HepG2 (cell line): ENCODE results near the gene SUN5. TPM values are rescaled to one million over a fixed set of nuclear protein-coding genes. Genes with fewer than 3 reads are reported as not detected.
A peak's percentile ranks its signal among the peaks of the same experiment; 100 is the strongest.

Experiments
- ATAD3A ChIP-seq: sonication (generic); formaldehyde crosslinking; IDR thresholded peaks from 2 replicates; pipeline ENCODE4 v1.4.0; 2020; ENCODE audit warnings: missing genetic modification reagents
- BORCS8-MEF2B ChIP-seq: sonication (generic); formaldehyde crosslinking; IDR thresholded peaks from 2 replicates; pipeline ENCODE4 v1.8.0; 2022; ENCODE audit warnings: mild to moderate bottlenecking, missing genetic modification reagents
- CEBPB ChIP-seq: IDR thresholded peaks from 2 replicates; pipeline ENCODE4 v1.6.1; 2011; ENCODE audit warnings: low read depth, low read length, improper control_type of control experiment, borderline replicate concordance
- MAFK ChIP-seq, 2 experiments: IDR thresholded peaks in 1 of 2; conservative IDR thresholded peaks in 1 of 2; 2 replicates each; pipeline ENCODE4 v1.6.1; 2011; ENCODE audit warnings: improper control_type of control experiment in 2 of 2, low read length in 2 of 2
- MBD4 ChIP-seq: IDR thresholded peaks from 2 replicates; pipeline ENCODE4 v1.6.1; 2012; ENCODE audit warnings: low read length, inconsistent platforms, borderline replicate concordance
- MLLT10 ChIP-seq: sonication (generic); formaldehyde crosslinking; IDR thresholded peaks from 2 replicates; pipeline ENCODE4 v1.4.0; 2020; ENCODE audit warnings: missing genetic modification reagents
- NFIB ChIP-seq: sonication (generic); formaldehyde crosslinking; IDR thresholded peaks from 2 replicates; pipeline ENCODE4 v1.9.0; 2021; ENCODE audit warnings: missing genetic modification reagents, mild to moderate bottlenecking, borderline replicate concordance
- PPARG ChIP-seq: conservative IDR thresholded peaks from 2 replicates; pipeline ENCODE4 v1.6.1; 2016; ENCODE audit warnings: missing biosample characterization, missing genetic modification reagents
- SCMH1 ChIP-seq: sonication (generic); formaldehyde crosslinking; IDR thresholded peaks from 2 replicates; pipeline ENCODE4 v1.9.0; 2021; ENCODE audit warnings: missing genetic modification reagents, mild to moderate bottlenecking, borderline replicate concordance
- SRSF9 ChIP-seq: fragments of 200-400 bp; formaldehyde crosslinking; IDR thresholded peaks from 2 replicates; pipeline ENCODE4 v1.6.1; 2018; ENCODE audit warnings: borderline replicate concordance, mild to moderate bottlenecking, low read depth, low read length; ENCODE audit not compliant: insufficient read depth, poor library complexity, severe bottlenecking
- U2AF2 ChIP-seq: fragments of 200-400 bp; formaldehyde crosslinking; IDR thresholded peaks from 2 replicates; pipeline ENCODE4 v1.6.1; 2017; ENCODE audit warnings: low read depth, mild to moderate bottlenecking, low read length
- ZNF577 ChIP-seq: sonication (generic); formaldehyde crosslinking; IDR thresholded peaks from 2 replicates; pipeline ENCODE4 v1.4.0; 2020; ENCODE audit warnings: mild to moderate bottlenecking, low read depth, missing genetic modification reagents, borderline replicate concordance
- ZNF607 ChIP-seq: sonication (generic); formaldehyde crosslinking; IDR thresholded peaks from 2 replicates; pipeline ENCODE4 v1.5.1; 2020; ENCODE audit warnings: missing genetic modification reagents, mild to moderate bottlenecking, borderline replicate concordance
- ZNF629 ChIP-seq: sonication (generic); formaldehyde crosslinking; conservative IDR thresholded peaks from 2 replicates; pipeline ENCODE4 v1.5.0; 2020; ENCODE audit warnings: missing genetic modification reagents
- ZNF777 ChIP-seq: sonication (generic); formaldehyde crosslinking; IDR thresholded peaks from 2 replicates; pipeline ENCODE4 v1.4.0; 2020; ENCODE audit warnings: missing genetic modification reagents
- ZSCAN30 ChIP-seq: sonication (generic); formaldehyde crosslinking; IDR thresholded peaks from 2 replicates; pipeline ENCODE4 v1.5.0; 2020; ENCODE audit warnings: mild to moderate bottlenecking, missing genetic modification reagents
- polyA plus RNA-seq, 8 experiments: library from polyadenylated mRNA; depleted of rRNA in 3 of 8; stranded (reverse) in 7 of 8; unstranded in 1 of 8; fragments of >200 nt; fragmentation: Illumina TruSeq in 4 of 8; extraction: Trizol in 4 of 8; gene quantifications; 2 replicates each; pipeline versions ENCODE4 v1.2.1 to v1.2.3, GENCODE V29; 2011 to 2016; ENCODE audit warnings: low read depth in 4 of 8, missing spikeins in 1 of 8, mixed read lengths in 1 of 8; ENCODE audit not compliant: insufficient read depth in 1 of 8
- total RNA-seq, 5 experiments: library from RNA; depleted of rRNA; stranded (reverse); fragments of >200 nt; fragmentation: Illumina TruSeq; extraction: Trizol; gene quantifications; 2 replicates each; pipeline ENCODE4 v1.2.3, GENCODE V29; 2016; ENCODE audit warnings: low read depth in 1 of 5
- TF ChIP-seq, protein P1 (sequence below): sonication (generic); formaldehyde crosslinking; IDR thresholded peaks from 2 replicates; pipeline ENCODE4 v1.5.0; 2020; ENCODE audit warnings: missing genetic modification reagents
- TF ChIP-seq, protein P2 (sequence below): IDR thresholded peaks from 2 replicates; pipeline ENCODE4 v1.6.1; 2016; ENCODE audit warnings: low read depth, borderline replicate concordance
- TF ChIP-seq, protein P3 (sequence below): sonication (generic); formaldehyde crosslinking; IDR thresholded peaks from 2 replicates; pipeline ENCODE4 v1.9.0; 2021; ENCODE audit warnings: missing genetic modification reagents, mild to moderate bottlenecking, borderline replicate concordance

The SUN5 gene
- total and polyA plus RNA-seq, 2 of the 13 experiments (the other 11 are each of a cell fraction or from before 2014, with no cell fraction given) = not detected

DNA sequence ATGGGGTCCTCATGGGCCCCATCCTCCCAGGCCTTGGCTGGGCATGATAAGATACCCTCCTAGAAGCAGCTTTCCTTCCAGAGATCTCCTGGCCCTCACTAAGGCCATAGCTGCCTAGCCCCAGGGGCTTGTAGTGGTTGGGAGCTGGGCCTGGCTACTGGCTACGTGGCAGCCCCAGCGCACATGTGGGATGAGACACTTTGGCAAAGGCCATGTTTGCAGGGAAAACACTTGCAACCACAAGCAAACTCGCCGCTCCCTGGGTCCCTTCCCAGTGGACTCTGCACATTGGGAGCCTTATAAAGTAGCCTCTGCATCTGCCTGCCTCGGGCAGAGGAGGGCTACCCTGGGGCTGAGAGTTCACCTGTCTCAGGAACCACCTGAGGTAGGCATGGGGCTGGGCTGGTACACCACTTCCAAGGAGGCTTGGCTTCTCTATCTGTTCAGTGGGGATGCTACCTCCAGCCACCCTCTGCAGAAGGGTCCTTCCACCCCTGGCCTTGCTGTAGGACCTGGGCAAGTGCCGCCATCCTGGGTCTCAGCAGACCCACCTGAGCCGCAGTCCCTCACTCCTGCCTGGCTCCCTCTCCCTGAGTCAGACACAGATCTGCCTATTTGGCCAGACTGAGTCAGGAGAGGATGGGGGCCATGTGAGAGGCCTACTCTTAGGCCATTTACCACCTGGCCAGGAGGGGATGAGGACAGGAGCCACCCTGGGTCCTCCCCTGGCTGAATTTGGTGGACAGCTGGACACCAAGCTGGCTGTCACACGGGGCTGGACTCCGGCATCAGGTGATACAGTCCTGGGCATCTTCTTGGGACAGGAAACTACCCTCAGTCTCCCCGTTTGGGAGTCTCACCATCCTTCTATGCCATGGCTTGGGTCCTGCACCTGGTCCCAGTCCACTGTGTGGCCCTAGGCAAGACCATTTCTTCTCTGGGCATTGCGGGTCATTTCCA lies 3.4 kb upstream of the SUN5 start, which contains the start of gene BPIFB2 (continued):
- TF ChIP-seq CEBPB (peak; percentile 50; the same call in 1 of the 2 replicates), ATAD3A (0 out of 2 replicates have a peak, but pooled peaks have one; percentile 65), NFIB (CRISPR knock-in tag) (no peak), ZNF629 (CRISPR knock-in tag) (0 out of 2 replicates have a peak, but pooled peaks have one; percentile 4), SRSF9 (no peak), U2AF2 (0 out of 2 replicates have a peak, but pooled peaks have one; percentile 49), PPARG (CRISPR knock-in tag) (peak; percentile 87), BORCS8-MEF2B (CRISPR knock-in tag) (peak; percentile 92), MAFK (conservative IDR thresholded peaks at IDR 0.05 in 1 of 2, IDR thresholded peaks at IDR 0.05 in 1 of 2; ENCODE audit: low read length in 2 of 2) (no peak), MLLT10 (CRISPR knock-in tag) (no peak), SCMH1 (CRISPR knock-in tag) (no peak), MBD4 (no peak), ZNF577 (peak; percentile 77), ZNF607 (0 out of 2 replicates have a peak, but pooled peaks have one; percentile 6), ZSCAN30 (CRISPR knock-in tag) (peak; percentile 80; the same call in 1 of the 2 replicates), ZNF777 (CRISPR knock-in tag) (no peak; the same call in 1 of the 2 replicates)
- TF ChIP-seq, protein P1, sequence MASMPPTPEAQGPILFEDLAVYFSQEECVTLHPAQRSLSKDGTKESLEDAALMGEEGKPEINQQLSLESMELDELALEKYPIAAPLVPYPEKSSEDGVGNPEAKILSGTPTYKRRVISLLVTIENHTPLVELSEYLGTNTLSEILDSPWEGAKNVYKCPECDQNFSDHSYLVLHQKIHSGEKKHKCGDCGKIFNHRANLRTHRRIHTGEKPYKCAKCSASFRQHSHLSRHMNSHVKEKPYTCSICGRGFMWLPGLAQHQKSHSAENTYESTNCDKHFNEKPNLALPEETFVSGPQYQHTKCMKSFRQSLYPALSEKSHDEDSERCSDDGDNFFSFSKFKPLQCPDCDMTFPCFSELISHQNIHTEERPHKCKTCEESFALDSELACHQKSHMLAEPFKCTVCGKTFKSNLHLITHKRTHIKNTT = no peak
- TF ChIP-seq, protein P2, sequence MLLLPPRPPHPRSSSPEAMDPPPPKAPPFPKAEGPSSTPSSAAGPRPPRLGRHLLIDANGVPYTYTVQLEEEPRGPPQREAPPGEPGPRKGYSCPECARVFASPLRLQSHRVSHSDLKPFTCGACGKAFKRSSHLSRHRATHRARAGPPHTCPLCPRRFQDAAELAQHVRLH (CRISPR knock-in tag) = peak; percentile 94
- TF ChIP-seq, protein P3, sequence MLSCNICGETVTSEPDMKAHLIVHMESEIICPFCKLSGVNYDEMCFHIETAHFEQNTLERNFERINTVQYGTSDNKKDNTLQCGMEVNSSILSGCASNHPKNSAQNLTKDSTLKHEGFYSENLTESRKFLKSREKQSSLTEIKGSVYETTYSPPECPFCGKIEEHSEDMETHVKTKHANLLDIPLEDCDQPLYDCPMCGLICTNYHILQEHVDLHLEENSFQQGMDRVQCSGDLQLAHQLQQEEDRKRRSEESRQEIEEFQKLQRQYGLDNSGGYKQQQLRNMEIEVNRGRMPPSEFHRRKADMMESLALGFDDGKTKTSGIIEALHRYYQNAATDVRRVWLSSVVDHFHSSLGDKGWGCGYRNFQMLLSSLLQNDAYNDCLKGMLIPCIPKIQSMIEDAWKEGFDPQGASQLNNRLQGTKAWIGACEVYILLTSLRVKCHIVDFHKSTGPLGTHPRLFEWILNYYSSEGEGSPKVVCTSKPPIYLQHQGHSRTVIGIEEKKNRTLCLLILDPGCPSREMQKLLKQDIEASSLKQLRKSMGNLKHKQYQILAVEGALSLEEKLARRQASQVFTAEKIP (CRISPR knock-in tag) = no peak
